ENCODE measurements around the gene ZSCAN25.
"Not testable (repeated sequence)": the region's sequence is repeated elsewhere in the genome, so short reads cannot be mapped to it uniquely, and the experiment has no call there.

The ZSCAN25 gene

DNA sequence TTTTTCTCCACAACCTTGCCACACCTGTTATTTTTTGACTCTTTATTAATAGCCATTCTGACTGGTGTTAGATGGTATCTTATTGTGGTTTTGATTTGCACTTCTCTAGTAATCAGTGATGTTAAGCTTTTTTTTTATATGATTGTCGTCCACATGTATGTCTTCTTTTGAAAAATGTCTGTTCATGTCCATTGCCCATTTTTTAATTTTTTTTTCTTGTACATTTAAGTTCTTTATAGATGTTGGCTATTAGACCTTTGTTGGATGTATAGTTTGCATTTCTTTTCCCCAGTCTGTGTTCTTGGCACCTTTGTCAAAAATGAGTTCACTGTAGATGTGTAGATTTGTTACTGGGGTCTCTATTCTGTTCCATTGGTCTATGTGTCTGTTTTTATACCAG, 28.8 kb downstream of the ZSCAN25 start:
- no peak for DNase-seq (ENCODE audit: low read depth in 3 of 3)

DNA sequence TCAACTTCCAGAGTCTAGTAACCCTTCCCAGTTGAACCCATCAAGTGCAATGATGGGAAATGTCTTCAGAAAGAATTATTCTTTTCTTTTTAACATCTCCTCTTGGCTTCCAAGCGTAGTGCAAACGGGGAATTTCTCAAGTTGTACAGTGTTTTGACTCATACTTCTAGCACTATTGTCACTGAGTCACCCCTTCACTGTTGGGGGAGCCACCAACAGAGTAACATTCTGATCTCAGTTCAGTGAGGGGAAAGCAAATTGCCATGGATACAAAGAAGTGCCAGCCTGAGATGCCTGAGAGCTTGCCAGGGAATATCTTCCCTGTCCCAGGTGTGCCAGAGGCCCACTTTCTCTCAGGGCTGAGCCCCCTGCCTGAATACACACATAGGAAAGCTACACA, 32.1 kb downstream of the ZSCAN25 start:
- no peak for DNase-seq (ENCODE audit: low read depth in 3 of 3)

- DNase-seq (ENCODE audit: low read depth in 3 of 3), result no peak
Observed at GRCh38 chr7:99651290-99651689, 34.5 kb downstream of the ZSCAN25 start.

GRCh38 chr7:99652671-99653070, 35.9 kb downstream of the ZSCAN25 start:
- no peak for DNase-seq (ENCODE audit: low read depth in 3 of 3)

DNA sequence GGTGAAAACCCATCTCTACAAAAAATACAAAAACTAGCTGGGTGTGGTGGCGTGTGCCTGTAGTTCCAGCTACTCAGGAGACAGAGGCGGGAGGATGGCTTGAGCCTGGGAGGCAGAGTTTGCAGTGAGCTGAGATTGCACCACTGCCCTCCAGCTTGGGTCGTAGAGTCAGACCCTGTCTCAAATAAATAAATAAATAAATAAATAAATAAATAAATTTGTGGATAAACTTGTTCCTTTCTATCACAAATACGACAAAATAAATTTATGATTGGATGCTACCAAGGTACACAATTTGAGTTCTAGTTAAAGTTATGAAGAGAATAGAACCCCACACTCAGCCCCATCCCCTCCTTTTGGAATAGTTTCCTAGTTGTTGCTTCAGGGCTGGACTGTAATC, 36.5 kb downstream of the ZSCAN25 start:
- not testable (repeated sequence) for DNase-seq (ENCODE audit: low read depth in 3 of 3)

GRCh38 chr7:99653754-99654153, 37.0 kb downstream of the ZSCAN25 start:
- no peak for DNase-seq (ENCODE audit: low read depth in 3 of 3)

DNA sequence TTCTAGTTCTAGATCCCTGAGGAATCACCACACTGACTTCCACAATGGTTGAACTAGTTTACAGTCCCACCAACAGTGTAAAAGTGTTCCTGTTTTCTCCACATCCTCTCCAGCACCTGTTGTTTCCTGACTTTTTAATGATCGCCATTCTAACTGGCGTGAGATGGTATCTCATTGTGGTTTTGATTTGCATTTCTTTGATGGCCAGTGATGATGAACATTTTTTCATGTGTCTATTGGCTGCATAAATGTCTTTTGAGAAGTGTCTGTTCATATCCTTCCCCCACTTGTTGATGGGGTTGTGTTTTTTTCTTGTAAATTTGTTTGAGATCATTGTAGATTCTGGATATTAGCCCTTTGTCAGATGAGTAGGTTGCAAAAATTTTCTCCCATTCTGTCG, 37.9 kb downstream of the ZSCAN25 start:
- not testable (repeated sequence) for DNase-seq (ENCODE audit: low read depth in 3 of 3)

DNA sequence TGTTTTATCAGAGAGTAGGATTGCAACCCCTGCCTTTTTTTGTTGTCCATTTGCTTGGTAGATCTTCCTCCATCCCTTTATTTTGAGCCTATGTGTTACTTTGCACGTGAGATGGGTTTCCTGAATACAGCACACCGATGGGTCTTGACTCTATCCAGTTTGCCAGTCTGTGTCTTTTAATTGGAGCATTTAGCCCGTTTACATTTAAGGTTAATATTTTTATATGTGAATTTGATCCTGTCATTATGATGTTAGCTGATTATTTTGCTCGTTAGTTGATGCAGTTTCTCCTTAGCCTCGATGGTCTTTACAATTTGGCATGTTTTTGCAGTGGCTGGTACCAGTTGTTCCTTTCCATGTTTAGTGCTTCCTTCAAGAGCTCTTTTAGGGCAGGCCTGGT, 41.1 kb downstream of the ZSCAN25 start:
- DNase-seq (ENCODE audit: low read depth in 3 of 3), result not testable (repeated sequence)

GRCh38 chr7:99665312-99666012, 48.7 kb downstream of the ZSCAN25 start:
- DNase-seq (ENCODE audit: low read depth in 3 of 3), result peak in 1 of 3 donors; percentile 25

- no peak for DNase-seq (ENCODE audit: low read depth in 3 of 3)
Observed at GRCh38 chr7:99666013-99666395, 49.3 kb downstream of the ZSCAN25 start.

DNA sequence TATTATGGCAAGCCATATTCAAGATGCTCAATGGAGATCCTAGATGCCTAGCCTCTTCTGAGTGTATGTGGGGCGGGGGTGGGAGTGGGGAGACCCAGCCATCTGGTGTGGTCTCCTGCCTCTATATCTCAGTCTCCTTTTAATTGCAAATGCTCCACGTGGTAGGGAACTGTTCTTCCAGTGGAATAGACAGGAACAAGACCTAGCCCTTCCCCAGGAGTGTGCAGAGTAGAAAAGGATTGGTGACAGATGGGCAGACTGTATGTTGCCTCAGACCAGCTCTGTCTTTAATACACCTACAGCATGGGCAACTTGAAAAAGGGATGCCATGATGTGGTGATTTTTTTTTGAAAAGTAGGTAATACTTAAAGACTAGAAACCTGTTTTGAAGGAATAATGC, 50.4 kb downstream of the ZSCAN25 start:
- DNase-seq (ENCODE audit: low read depth in 3 of 3), result no peak

GRCh38 chr7:99668541-99668940, 51.8 kb downstream of the ZSCAN25 start:
- no peak for DNase-seq (ENCODE audit: low read depth in 3 of 3)

DNA sequence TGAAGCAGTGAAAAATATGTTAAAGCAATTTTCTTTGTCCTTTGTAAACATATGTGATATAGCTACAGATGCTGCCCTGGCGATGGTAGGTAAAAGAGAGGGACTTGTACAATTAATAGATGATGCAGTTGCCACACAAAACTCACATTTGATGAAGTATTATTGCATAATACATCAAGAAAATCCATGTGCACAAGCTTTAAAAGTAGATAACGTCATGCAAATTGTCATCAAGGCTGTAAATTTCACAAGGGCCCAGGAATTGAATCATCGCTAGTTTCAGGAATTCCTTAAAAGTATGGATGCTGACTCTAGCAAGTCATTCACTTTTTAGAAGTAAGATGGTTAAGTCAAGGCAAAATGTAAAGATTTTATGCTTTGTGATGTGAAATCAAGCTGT, 53.0 kb downstream of the ZSCAN25 start:
- DNase-seq (ENCODE audit: low read depth in 3 of 3), result no peak

DNA sequence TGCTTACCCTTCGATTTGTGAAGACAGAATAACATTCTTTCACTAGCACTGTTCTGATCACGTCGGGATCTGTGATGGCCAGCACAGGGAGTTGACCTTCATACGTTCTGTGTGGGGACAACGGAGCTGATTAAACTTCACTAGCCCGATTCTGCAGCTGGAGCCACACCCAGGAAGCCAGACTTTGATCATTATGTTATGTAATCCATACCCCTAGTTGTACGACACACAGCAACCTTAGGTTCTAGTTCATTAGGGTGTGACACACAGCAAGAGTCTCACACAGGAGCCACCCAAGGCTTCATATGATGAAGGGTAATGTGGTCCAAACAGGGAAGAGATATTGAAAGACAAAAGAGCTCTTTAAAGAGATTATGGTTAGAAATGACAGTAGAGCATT, 55.8 kb downstream of the ZSCAN25 start:
- no peak for DNase-seq (ENCODE audit: low read depth in 3 of 3)

DNA sequence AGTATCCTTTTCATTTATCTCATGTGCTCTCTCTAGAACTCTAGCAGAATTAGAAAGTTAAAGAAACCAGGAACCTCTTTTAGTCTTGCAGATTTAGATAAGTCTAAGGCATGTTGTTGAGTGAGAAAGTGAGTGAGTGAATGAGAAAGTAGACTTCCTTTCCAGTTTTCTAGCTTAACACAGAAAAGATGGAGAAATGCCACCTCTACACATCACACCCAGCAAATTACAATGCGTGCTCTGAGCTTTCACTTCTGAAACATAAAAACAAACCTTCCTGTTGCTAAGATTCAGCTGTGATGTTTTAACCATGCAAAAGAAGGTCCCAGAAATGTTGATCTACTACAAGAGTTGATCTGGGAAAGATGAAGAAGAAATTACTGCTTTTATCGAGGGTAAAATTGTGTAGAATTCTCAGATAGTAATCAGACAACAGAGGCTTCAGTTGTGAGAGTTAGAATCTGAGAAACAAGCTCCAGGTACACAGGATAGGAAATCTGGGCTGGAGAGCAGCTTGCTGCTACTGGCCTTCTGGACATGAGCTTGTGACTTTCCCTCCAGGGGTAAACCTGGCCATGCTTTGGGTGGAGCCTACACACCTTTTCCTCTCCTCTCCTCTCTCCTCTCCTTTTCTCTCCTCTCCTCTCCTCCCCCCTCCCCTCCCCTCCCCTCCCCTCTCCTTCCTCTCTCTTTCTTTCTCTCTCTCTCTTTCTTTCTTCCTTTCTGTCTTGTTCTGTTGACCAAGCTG, 58.4 kb downstream of the ZSCAN25 start:
- DNase-seq (ENCODE audit: low read depth in 3 of 3), result no peak

- no peak for DNase-seq (ENCODE audit: low read depth in 3 of 3)
Observed at GRCh38 chr7:99677013-99677647, 60.4 kb downstream of the ZSCAN25 start.

- DNase-seq (ENCODE audit: low read depth in 3 of 3), result no peak
Observed at GRCh38 chr7:99677648-99678045, 60.9 kb downstream of the ZSCAN25 start.

GRCh38 chr7:99679032-99679399, 62.3 kb downstream of the ZSCAN25 start:
- no peak for DNase-seq (ENCODE audit: low read depth in 3 of 3)

- DNase-seq (ENCODE audit: low read depth in 3 of 3), result no peak
Observed at GRCh38 chr7:99679400-99680191, 62.9 kb downstream of the ZSCAN25 start, which contains the start of gene CYP3A5. Gene CYP3A5, minus strand, starts transcription at chr7:99679996. Its CDS starts 100 bp downstream, at chr7:99679896.
